Hepatocyte (in vitro differentiated cells): ENCODE results near the gene COL5A1. TPM values are rescaled to one million over a fixed set of nuclear protein-coding genes. Genes with fewer than 3 reads are reported as not detected.

Source experiments
- DNase-seq: peaks from one replicate; pipeline ENCODE4 v3.0.0-alpha.2; 2016; ENCODE audit warnings: low spot score
- H2AFZ ChIP-seq: fragments of 200-600 bp; sonication (generic); 2 replicates; pipeline ENCODE4 v1.6.0; 2016; ENCODE audit warnings: antibody characterized with exemption, mild to moderate bottlenecking
- H3K27ac ChIP-seq: fragments of 200-600 bp; sonication (generic); 2 replicates; pipeline ENCODE4 v1.5.1; 2016; ENCODE audit warnings: mild to moderate bottlenecking
- H3K27me3 ChIP-seq: fragments of 200-600 bp; sonication (generic); 2 replicates; pipeline ENCODE4 v1.6.1; 2016
- H3K36me3 ChIP-seq: fragments of 200-600 bp; sonication (generic); replicated peaks from 2 replicates; pipeline ENCODE4 v1.5.1; 2016; ENCODE audit warnings: low read depth; ENCODE audit not compliant: insufficient read depth
- H3K4me1 ChIP-seq: fragments of 200-600 bp; sonication (generic); 2 replicates; pipeline ENCODE4 v1.5.1; 2016; ENCODE audit warnings: mild to moderate bottlenecking, moderate library complexity; ENCODE audit not compliant: insufficient read depth
- H3K4me2 ChIP-seq: fragments of 200-600 bp; sonication (generic); 2 replicates; pipeline ENCODE4 v1.6.0; 2016
- H3K4me3 ChIP-seq: fragments of 200-600 bp; sonication (generic); 2 replicates; pipeline ENCODE4 v1.5.1; 2016; ENCODE audit warnings: mild to moderate bottlenecking
- H3K79me2 ChIP-seq: fragments of 200-600 bp; sonication (generic); 2 replicates; pipeline ENCODE4 v1.6.0; 2017; ENCODE audit warnings: mild to moderate bottlenecking
- H3K9me2 ChIP-seq: fragments of 200-600 bp; sonication (generic); replicated peaks from 2 replicates; pipeline ENCODE4 v1.6.0; 2017; ENCODE audit warnings: mild to moderate bottlenecking; ENCODE audit not compliant: insufficient read depth
- H3K9me3 ChIP-seq: fragments of 200-600 bp; sonication (generic); 2 replicates; pipeline ENCODE4 v1.5.1; 2016; ENCODE audit warnings: low read depth, mild to moderate bottlenecking
- H4K20me1 ChIP-seq: fragments of 200-600 bp; sonication (generic); 2 replicates; pipeline ENCODE4 v1.6.0; 2016; ENCODE audit warnings: mild to moderate bottlenecking; ENCODE audit not compliant: insufficient read depth, poor library complexity, severe bottlenecking
- CTCF ChIP-seq: fragments of 200-600 bp; sonication (generic); IDR thresholded peaks from 2 replicates; pipeline ENCODE4 v1.5.1; 2016; ENCODE audit warnings: antibody characterized with exemption, mild to moderate bottlenecking; ENCODE audit not compliant: poor library complexity
- EZH2 ChIP-seq: fragments of 200-600 bp; sonication (generic); IDR thresholded peaks from 2 replicates; pipeline ENCODE4 v1.6.1; 2016; ENCODE audit warnings: antibody characterized with exemption, mild to moderate bottlenecking, borderline replicate concordance
- EZH2phosphoT487 ChIP-seq: fragments of 200-600 bp; sonication (generic); IDR thresholded peaks from one replicate; pipeline ENCODE4 v1.6.1; 2018; ENCODE audit warnings: antibody characterized with exemption, mild to moderate bottlenecking, low read depth, moderate library complexity; ENCODE audit not compliant: unreplicated experiment, severe bottlenecking
- WGBS: methylation state at CpG from one replicate; pipeline ENCODE4 v1.1.6; 2016; ENCODE audit warnings: low lambda C conversion rate; ENCODE audit errors: missing lambda C conversion rate; 5-methylcytosine and 5-hydroxymethylcytosine counted together
- polyA plus RNA-seq: library from polyadenylated mRNA; unstranded; fragments of >200 nt; fragmentation: Nextera tagmentation; extraction: Ambion mirVana; gene quantifications from 2 replicates; pipeline ENCODE4 v1.2.1, GENCODE V29; 2016
- total RNA-seq: library from RNA; depleted of rRNA; stranded (reverse); fragments of >200 nt; gene quantifications from 2 replicates; pipeline ENCODE4 v1.2.3, GENCODE V29; 2014

COL5A1 gene
- total and polyA plus RNA-seq, 2 experiments from 2014 or later: 342 to 347 TPM

- Histone ChIP-seq H3K4me3 (no peak overlapping the region), H4K20me1 (no peaks in the 10 kb centered on the region), H3K27ac (no peak overlapping the region), H3K9me3 (no peaks in the 10 kb centered on the region), H3K27me3 (no peaks in the 10 kb centered on the region), H3K79me2 (no peaks in the 10 kb centered on the region), H3K9me2 (no peaks in the 10 kb centered on the region), H3K36me3 (no peaks in the 10 kb centered on the region), H3K4me2 (no peak overlapping the region), H3K4me1 (no peaks in the 10 kb centered on the region), H2AFZ (no peak overlapping the region)
- DNase-seq: no peak
- WGBS: 89% methylated on average over 1 of the region's 1 CpG
- no peak for TF ChIP-seq CTCF
- TF ChIP-seq EZH2phosphoT487: no peak
- TF ChIP-seq EZH2: no peak
These were observed 29.3 kb upstream of the COL5A1 start for GRCh38 chr9:134612309-134612708.

GRCh38 chr9:134612715-134613114 lies 28.9 kb upstream of the COL5A1 start:
- no peak overlapping the region for H3K4me2 ChIP-seq
- DNase-seq: no peak
- H3K27me3 ChIP-seq: no peaks in the 10 kb centered on the region
- no peaks in the 10 kb centered on the region for H4K20me1 ChIP-seq
- H3K4me3 ChIP-seq: no peak overlapping the region
- no peaks in the 10 kb centered on the region for H3K9me2 ChIP-seq
- no peaks in the 10 kb centered on the region for H3K36me3 ChIP-seq
- no peak for TF ChIP-seq CTCF
- TF ChIP-seq EZH2phosphoT487: no peak
- TF ChIP-seq EZH2: no peak
- 68% methylated on average over 1 of the region's 1 CpG for WGBS
- H3K27ac ChIP-seq: no peak overlapping the region
- H2AFZ ChIP-seq: no peak overlapping the region
- H3K9me3 ChIP-seq: no peaks in the 10 kb centered on the region
- no peaks in the 10 kb centered on the region for H3K79me2 ChIP-seq
- no peaks in the 10 kb centered on the region for H3K4me1 ChIP-seq

GRCh38 chr9:134614256-134614655 lies 27.3 kb upstream of the COL5A1 start:
- no peak overlapping the region for H3K27ac ChIP-seq
- 97% methylated on average over 3 of the region's 3 CpGs for WGBS
- H4K20me1 ChIP-seq: no peaks in the 10 kb centered on the region
- no peak overlapping the region for H3K4me3 ChIP-seq
- no peaks in the 10 kb centered on the region for H3K79me2 ChIP-seq
- no peak overlapping the region for H2AFZ ChIP-seq
- no peaks in the 10 kb centered on the region for H3K9me3 ChIP-seq
- H3K4me2 ChIP-seq: no peak overlapping the region
- no peaks in the 10 kb centered on the region for H3K27me3 ChIP-seq
- DNase-seq: no peak
- peaks cover 7% of the 10 kb centered on the region for H3K4me1 ChIP-seq
- TF ChIP-seq EZH2 (no peak), EZH2phosphoT487 (no peak), CTCF (no peak)
- no peaks in the 10 kb centered on the region for H3K9me2 ChIP-seq
- no peaks in the 10 kb centered on the region for H3K36me3 ChIP-seq

GRCh38 chr9:134616341-134616740 lies 25.3 kb upstream of the COL5A1 start:
- no peak overlapping the region for H3K27ac ChIP-seq
- H3K79me2 ChIP-seq: no peaks in the 10 kb centered on the region
- no peaks in the 10 kb centered on the region for H3K9me2 ChIP-seq
- no peak overlapping the region for H3K4me3 ChIP-seq
- no peak overlapping the region for H2AFZ ChIP-seq
- no peaks in the 10 kb centered on the region for H4K20me1 ChIP-seq
- no peak for DNase-seq
- TF ChIP-seq EZH2phosphoT487: no peak
- TF ChIP-seq CTCF: no peak
- TF ChIP-seq EZH2: no peak
- H3K27me3 ChIP-seq: no peaks in the 10 kb centered on the region
- no peaks in the 10 kb centered on the region for H3K9me3 ChIP-seq
- 90% methylated on average over 3 of the region's 3 CpGs for WGBS
- H3K4me1 ChIP-seq: peaks cover 7% of the 10 kb centered on the region
- no peaks in the 10 kb centered on the region for H3K36me3 ChIP-seq
- no peak overlapping the region for H3K4me2 ChIP-seq
